IPS-15b (cell line): ENCODE measurements around the gene MSLN.

ENCODE experiments used
- H3K27me3 ChIP-seq: one replicate; pipeline ENCODE4 v1.6.1; 2013; ENCODE audit warnings: low read length; ENCODE audit not compliant: control insufficient read depth, insufficient read depth
- H3K36me3 ChIP-seq: one replicate; pipeline ENCODE4 v1.6.1; 2013; ENCODE audit warnings: low read length; ENCODE audit not compliant: control insufficient read depth, insufficient read depth
- H3K4me1 ChIP-seq: one replicate; pipeline ENCODE4 v1.6.1; 2013; ENCODE audit warnings: mild to moderate bottlenecking, low read length; ENCODE audit not compliant: control insufficient read depth, insufficient read depth
- H3K4me3 ChIP-seq: one replicate; pipeline ENCODE4 v1.5.1; 2013; ENCODE audit warnings: low read depth, low read length
- H3K9ac ChIP-seq: one replicate; pipeline ENCODE4 v1.6.1; 2013; ENCODE audit warnings: low read depth, mild to moderate bottlenecking, low read length
- H3K9me3 ChIP-seq: one replicate; pipeline ENCODE4 v1.6.1; 2013; ENCODE audit warnings: mild to moderate bottlenecking, low read length; ENCODE audit not compliant: control insufficient read depth, insufficient read depth

MSLN gene

DNA sequence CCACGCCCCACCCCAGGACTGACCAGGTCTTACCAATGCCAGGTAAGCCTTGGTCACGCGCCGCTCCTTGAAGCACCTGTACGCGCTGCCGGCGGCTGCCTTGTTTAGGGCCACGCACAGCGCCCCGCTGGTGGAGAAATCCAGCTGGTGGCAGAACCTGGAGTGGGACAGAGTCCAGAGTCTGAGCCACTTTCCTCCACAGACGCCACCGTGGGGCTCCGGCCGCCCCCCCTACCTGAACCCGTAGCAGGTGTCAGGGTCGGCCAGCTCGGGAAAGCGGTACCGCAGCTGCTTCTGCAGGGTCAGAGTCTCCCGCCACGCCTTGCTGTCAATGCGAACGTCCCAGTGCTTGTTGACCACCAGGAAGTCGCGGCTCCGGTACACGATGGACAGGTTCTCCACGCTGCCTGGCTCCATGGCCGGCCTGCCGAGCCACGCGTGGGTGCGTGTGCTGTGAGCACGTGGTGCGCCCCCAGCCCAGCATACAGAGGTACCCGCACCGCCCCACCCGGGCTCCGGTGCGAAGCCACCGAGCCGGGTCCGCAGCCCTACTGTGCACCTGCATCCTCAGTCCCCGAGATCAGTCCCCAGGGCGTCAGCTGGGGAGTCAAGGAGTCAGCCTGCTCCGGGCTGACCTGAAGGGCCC, 26.9 kb downstream of the MSLN start:
- H3K9me3 ChIP-seq: no peaks in the 10 kb centered on the region
- peaks cover 39% of the 10 kb centered on the region for H3K36me3 ChIP-seq
- H3K27me3 ChIP-seq: no peaks in the 10 kb centered on the region
- H3K9ac ChIP-seq: peak overlapping the region; percentile 76
- H3K4me3 ChIP-seq: peak overlapping the region; percentile 85
- H3K4me1 ChIP-seq: no peaks in the 10 kb centered on the region

DNA sequence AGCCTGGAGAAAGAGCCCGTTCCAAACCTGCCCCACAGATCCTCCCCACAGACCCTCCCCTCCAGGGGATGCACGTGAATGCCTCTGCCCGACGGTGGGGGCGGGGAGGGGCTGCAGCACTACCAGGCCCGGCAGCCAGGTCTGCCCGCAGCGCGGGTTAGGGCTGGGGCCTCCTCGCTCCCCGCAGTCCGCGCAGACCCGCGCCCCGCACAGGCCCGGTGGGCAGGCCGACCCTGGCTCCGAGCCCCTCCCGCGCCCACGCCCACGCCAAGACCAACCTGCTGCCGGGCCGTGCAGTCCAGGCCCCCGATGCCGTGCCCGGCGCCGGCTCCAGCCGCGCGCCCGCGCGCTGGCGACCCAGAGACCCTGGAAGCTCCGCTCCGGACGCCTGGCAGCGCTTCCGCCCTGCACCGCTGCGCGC, 27.5 kb downstream of the MSLN start, which contains the start of gene RPUSD1:
Gene RPUSD1 (minus strand): TSS at position 404 of the 421 bp plus-strand sequence. CDS start 644 bp downstream, outside the sequence.
- no peaks in the 10 kb centered on the region for H3K9me3 ChIP-seq
- H3K4me3 ChIP-seq: peak within 1 kb of the TSS; percentile 85
- peak within 1 kb of the TSS; percentile 76 for H3K9ac ChIP-seq
- H3K36me3 ChIP-seq: peaks cover 45% of the 10 kb centered on the region
- H3K27me3 ChIP-seq: no peaks in the 10 kb centered on the region
- H3K4me1 ChIP-seq: no peaks in the 10 kb centered on the region

DNA sequence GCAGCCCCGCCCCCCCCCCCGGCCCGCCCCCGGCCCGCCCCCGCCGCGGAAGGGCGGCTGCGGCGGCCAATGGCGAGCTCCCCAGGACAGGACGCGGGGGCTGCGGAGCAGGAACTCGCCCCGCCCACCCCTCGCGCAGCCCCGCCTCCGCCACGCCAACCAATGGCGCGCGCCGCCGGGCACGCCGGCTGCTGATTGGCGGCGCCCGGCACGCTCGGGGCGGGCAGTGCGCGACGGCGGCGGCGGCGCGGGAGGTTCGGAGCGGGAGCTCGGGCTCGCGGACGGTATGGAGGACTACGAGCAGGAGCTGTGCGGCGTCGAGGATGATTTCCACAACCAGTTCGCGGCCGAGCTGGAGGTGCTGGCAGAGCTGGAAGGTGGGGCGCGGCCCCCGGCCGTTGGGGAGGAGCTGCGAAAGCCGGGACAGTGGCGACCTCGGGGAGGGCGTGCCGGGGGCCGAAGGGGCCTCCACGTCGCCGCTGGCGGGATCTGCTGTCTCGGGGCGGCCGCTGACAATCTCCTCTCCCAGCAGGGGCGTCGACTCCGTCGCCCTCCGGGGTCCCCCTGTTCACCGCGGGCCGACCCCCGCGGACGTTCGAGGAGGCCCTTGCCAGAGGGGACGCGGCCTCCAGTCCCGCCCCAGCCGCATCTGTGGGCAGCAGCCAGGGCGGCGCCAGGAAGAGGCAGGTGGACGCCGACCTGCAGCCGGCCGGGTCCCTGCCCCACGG, 28.0 kb downstream of the MSLN start, which contains the start of gene CHTF18:
Gene CHTF18 (plus strand): TSS at position 222 of the 728 bp plus-strand sequence. CDS start 65 bp downstream, at position 287.
- H3K27me3 ChIP-seq: no peaks in the 10 kb centered on the region
- peak within 1 kb of the TSS; percentile 85 for H3K4me3 ChIP-seq
- peak within 1 kb of the TSS; percentile 76 for H3K9ac ChIP-seq
- no peaks in the 10 kb centered on the region for H3K4me1 ChIP-seq
- H3K36me3 ChIP-seq: peaks cover 50% of the 10 kb centered on the region
- H3K9me3 ChIP-seq: no peaks in the 10 kb centered on the region

DNA sequence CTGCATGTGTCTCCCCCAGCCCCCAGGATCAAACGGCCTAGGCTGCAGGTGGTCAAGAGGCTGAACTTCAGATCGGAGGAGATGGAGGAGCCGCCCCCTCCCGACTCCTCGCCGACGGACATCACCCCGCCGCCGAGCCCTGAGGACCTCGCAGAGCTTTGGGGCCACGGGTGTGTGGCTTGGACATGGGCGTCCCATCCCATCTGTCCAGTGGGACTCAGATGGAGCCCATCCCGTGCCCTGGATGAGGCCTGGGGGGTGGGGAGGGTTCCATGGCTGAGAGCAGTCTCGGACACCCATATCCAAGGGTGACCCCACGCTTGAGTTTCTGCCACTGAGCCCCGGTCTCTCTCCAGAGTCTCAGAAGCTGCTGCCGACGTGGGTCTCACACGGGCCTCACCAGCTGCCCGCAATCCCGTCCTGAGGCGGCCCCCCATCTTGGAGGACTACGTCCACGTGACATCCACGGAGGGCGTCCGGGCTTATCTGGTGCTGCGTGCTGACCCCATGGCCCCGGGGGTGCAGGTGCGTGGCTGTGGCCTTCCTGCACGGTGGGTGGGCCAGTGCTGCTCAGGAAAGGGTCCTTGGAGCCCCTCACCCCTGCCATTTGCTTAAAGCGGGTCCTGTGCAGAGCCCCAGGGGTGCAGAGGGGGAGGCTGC, 28.8 kb downstream of the MSLN start:
- Histone ChIP-seq H3K4me3 (peak overlapping the region; percentile 81), H3K9ac (peak overlapping the region; percentile 73), H3K36me3 (peaks cover 57% of the 10 kb centered on the region), H3K27me3 (no peaks in the 10 kb centered on the region), H3K4me1 (no peaks in the 10 kb centered on the region), H3K9me3 (no peaks in the 10 kb centered on the region)

DNA sequence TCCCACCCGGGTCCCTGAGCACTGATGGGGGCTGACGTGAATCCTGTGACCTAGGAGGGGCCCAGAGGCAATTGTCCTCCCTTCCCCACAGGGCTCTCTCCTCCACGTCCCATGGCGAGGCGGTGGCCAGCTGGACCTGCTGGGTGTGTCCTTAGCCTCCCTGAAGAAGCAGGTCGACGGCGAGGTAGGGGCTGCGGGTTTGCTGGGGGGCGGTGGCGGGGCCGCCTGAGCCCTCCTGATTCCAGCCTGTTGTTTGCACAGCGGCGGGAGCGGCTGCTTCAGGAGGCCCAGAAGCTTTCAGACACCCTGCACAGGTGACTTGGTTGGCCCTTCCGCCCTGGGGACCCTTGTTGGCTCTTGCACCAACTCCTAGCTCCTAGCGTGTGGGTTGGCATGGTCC, 29.6 kb downstream of the MSLN start:
- H3K36me3 ChIP-seq: peaks cover 62% of the 10 kb centered on the region

DNA sequence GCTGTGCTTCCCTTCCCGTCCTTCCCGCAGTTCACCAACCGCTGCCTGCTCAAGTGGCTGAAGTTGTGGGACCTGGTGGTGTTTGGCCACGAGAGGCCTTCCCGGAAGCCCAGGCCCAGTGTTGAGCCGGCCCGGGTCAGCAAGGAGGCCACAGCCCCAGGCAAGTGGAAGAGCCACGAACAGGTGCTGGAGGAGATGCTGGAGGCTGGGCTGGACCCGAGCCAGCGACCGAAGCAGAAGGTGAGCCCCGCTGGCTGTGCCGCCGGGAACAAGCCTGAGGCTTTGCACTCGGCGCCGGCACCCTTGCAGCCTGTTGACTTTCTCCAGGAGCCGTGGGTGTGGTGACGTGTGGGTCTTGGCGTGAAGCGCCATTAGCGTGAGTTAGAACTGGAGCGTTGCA, 30.6 kb downstream of the MSLN start:
- no peaks in the 10 kb centered on the region for H3K27me3 ChIP-seq
- H3K9ac ChIP-seq: no peak overlapping the region
- no peak overlapping the region for H3K4me3 ChIP-seq
- H3K36me3 ChIP-seq: peaks cover 64% of the 10 kb centered on the region
- no peaks in the 10 kb centered on the region for H3K4me1 ChIP-seq
- no peaks in the 10 kb centered on the region for H3K9me3 ChIP-seq

More for the DNA sequence above, 29.6 kb downstream of the MSLN start:
- no peaks in the 10 kb centered on the region for H3K9me3 ChIP-seq
- H3K27me3 ChIP-seq: no peaks in the 10 kb centered on the region
- H3K9ac ChIP-seq: no peak overlapping the region
- no peaks in the 10 kb centered on the region for H3K4me1 ChIP-seq
- H3K4me3 ChIP-seq: no peak overlapping the region

DNA sequence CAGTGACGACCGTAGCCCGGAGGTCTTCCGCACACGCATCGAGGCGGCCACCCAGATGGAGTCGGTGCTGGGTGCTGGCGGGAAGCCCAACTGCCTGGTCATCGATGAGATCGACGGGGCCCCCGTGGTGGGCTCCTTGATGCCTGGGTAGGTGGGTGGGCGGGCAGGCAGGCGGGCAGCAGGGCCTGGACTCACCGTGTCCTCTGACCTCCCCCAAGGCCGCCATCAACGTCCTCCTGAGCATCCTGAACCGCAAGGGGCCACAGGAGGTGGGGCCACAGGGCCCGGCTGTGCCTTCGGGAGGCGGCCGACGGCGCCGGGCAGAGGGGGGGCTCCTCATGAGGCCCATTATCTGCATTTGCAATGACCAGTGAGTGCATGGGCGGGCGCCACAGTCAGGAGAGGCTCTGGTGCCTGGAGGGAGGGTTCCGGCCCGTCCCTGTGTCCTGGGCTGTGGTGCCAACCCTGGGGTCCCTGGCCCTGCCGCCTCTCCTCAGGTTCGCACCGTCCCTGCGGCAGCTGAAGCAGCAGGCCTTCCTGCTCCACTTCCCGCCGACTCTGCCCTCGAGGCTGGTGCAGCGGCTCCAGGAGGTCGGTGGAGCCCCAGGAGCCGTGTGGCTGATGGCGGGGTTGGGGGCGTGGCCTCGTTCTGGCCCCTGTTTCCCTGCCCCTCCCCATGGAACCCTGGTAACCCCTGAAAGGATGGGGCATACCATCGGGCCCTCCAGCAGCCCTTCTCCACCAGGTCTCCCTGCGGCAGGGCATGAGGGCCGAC, 31.9 kb downstream of the MSLN start:
- peaks cover 66% of the 10 kb centered on the region for H3K36me3 ChIP-seq
- no peak overlapping the region for H3K4me3 ChIP-seq
- no peak overlapping the region for H3K9ac ChIP-seq
- no peaks in the 10 kb centered on the region for H3K9me3 ChIP-seq
- H3K27me3 ChIP-seq: no peaks in the 10 kb centered on the region
- H3K4me1 ChIP-seq: no peaks in the 10 kb centered on the region

DNA sequence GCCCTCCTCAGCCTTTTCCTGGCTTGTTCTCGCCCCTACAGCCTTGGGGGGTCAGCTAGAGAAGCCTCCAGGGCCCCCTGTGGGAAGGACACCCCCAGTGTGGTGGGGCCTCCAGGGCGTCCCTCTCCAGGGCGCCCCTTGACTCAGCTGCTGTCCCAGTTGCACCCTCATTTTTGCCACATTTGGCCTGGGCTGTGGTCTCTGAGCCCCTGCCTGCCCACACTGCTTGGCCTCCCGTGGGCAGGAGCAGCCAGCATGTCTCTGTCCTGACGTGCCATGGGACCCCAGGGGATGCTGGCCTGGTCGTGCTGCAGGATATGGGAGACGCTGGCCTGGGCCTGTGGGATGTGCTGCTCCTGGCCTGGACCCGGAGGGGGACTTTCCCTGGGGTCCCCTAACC, 32.9 kb downstream of the MSLN start:
- no peaks in the 10 kb centered on the region for H3K9me3 ChIP-seq
- H3K36me3 ChIP-seq: peaks cover 73% of the 10 kb centered on the region
- no peaks in the 10 kb centered on the region for H3K27me3 ChIP-seq
- no peak overlapping the region for H3K9ac ChIP-seq
- no peaks in the 10 kb centered on the region for H3K4me1 ChIP-seq
- H3K4me3 ChIP-seq: no peak overlapping the region

DNA sequence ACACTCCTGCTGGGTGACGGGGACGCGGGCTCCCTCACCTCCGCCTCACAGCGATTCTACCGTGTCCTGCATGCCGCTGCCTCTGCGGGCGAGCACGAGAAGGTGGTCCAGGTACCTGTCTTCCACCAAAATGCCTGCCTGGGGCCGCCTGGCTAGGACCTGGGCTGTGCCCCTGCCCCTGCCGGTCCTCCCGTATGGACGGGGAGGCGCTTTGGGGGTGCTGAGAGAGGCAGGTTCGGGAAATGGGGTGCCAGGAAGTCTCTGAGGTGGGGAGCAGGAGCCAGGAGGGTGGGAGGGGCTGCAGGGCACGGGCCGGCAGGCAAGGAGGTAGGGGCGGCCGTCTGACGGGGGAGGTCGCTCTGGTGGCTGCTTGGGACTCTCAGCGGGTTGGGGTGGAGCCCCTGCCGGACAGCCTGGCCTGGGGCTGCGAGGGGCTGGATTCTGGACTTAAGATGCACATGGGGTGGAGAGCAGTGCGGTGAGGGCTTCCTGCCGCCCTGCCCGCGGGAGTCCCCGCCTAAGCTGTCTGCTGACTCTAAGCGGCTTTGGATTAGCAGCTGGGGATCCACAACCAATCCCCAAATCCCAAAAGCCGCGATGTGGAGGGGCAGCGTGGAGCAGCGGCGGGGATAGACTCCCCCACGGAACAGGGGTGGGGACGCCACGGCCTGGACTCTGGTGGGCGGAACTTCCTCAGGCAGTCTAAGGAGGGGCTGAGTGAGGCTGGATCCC, 33.7 kb downstream of the MSLN start:
- no peaks in the 10 kb centered on the region for H3K9me3 ChIP-seq
- H3K36me3 ChIP-seq: peaks cover 73% of the 10 kb centered on the region
- no peaks in the 10 kb centered on the region for H3K27me3 ChIP-seq
- no peak overlapping the region for H3K4me3 ChIP-seq
- no peak overlapping the region for H3K9ac ChIP-seq
- no peaks in the 10 kb centered on the region for H3K4me1 ChIP-seq

DNA sequence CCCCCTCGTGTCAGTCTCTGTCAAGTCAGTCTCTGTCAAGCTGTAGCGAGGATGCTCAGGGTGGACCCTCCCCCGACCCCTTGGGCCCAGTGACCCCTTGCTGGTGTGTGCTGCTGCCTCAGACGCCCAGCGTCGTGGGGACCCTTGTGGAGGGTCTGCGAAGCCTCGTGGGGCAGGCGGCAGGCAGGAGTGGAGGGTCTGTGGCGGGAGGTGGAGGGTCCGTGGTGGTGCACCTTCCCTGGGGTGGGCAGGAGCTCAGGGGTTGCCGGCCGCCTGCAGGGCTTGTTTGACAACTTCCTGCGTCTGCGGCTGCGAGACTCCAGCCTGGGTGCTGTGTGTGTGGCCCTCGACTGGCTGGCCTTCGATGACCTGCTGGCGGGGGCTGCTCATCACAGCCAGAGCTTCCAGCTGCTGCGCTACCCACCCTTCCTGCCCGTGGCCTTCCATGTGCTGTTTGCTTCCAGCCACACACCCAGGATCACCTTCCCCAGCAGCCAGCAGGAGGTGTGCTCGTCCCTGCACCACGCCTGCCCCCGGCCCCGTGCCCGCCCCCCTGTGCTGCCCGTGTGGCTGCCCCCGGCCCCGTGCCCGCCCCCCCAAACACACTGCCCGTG, 34.4 kb downstream of the MSLN start:
- no peak overlapping the region for H3K4me3 ChIP-seq
- no peaks in the 10 kb centered on the region for H3K27me3 ChIP-seq
- no peaks in the 10 kb centered on the region for H3K4me1 ChIP-seq
- H3K9ac ChIP-seq: no peak overlapping the region
- no peaks in the 10 kb centered on the region for H3K9me3 ChIP-seq
- H3K36me3 ChIP-seq: peaks cover 69% of the 10 kb centered on the region
